ENCODE results near the gene TNIP1.

Gene TNIP1

DNA sequence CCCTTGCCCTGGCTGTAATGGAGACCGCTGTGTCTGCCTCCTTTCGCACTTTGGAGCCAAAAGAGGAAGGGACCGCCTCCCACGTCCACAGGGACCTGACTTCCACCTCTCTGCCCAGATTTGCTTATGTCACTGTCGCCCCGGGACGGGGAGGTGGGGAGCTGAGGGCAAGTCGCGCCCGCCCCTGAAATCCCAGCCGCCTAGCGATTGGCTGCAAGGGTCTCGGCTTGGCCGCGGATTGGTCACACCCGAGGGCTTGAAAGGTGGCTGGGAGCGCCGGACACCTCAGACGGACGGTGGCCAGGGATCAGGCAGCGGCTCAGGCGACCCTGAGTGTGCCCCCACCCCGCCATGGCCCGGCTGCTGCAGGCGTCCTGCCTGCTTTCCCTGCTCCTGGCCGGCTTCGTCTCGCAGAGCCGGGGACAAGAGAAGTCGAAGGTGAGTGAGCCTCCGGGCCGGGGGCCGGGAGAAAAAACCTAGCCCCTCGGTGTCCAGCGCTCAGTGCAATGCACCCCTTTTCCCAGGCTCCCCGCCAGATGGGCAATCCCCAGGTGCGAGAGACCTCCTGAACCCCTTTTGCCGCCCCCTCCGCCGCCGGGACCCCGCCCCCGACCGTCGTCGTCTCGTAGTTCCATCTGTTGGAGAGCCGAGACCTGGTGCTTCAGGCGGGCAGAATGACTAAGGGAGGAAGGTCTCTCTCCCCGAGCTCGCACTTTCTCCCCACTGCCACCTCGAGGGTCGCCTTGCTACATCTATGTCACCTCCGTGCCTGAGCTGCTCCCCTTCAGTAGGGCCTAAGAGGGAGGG lies 60.3 kb downstream of the TNIP1 start, which contains the start of gene GPX3:
GPX3 (plus strand) TSS at position 288 of the 807 bp plus-strand sequence; CDS start at position 352, 64 bp downstream.
- peak; percentile 26 for DNase-seq (ENCODE audit: low spot score)

DNA sequence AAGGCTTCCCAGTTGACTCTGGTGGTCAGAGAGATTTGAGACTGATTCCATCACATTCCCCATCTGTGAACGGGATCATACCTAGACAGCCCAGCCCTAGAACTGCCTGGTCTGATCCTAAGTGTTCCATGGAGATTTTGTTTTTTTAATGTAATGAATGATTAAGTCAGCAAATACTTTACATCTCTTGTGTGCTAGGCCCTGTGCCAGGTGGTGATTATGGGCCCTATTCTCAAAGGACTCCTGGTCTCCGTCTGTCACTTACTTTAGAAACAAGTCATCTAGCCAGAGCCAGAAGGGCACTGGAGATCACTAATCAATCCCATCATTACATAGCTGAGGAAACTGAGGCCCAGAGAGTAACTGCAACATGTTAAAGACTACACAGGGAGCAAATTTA lies 61.5 kb downstream of the TNIP1 start:
- no peak for DNase-seq (ENCODE audit: low spot score)

DNA sequence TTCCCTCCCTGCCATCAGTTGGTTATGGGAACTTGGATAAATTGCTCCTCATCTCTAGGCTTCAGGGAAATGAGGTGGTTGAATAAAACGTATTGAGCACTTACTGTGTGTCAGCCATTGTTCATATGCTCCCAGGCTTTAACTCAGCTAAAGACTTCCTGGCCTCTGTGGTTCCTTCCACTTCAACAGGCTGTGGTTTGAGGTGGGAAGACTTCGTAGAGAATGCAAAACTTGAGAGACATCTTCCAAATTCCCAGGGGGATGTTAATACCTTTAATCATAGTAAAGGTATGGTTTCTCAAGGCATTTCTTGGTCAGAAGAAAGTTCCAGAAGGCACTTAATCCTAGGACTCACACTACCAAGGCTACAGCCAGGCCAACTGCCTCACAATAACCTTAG lies 62.0 kb downstream of the TNIP1 start:
- no peak for DNase-seq (ENCODE audit: low spot score)

- no peak for DNase-seq (ENCODE audit: low spot score)
Measured at GRCh38 chr5:151017897-151018296, 62.9 kb downstream of the TNIP1 start.

DNA sequence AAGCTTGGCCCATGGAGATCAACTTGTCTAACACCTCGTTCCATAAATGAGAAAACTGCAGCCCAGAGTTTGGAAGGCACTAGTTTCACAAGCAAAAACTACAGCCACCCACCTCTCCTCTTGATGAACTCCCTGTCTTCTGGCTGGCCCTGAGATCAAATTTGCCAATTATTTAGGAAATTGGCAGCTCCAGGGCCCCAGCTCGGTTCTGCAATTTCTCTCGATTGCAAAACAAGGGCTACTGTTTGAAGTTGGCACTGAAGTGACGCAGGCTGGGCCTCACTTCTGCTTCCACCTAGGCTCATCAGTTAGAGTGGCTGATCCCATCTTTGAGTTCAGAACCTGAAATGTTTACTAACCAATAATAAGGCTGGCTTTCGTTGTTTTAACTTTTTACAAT lies 64.1 kb downstream of the TNIP1 start:
- no peak for DNase-seq (ENCODE audit: low spot score)

- no peak for DNase-seq (ENCODE audit: low spot score)
Measured at GRCh38 chr5:151015974-151016587, 64.8 kb downstream of the TNIP1 start.

- DNase-seq (ENCODE audit: low spot score): no peak
Measured at GRCh38 chr5:151014680-151015343, 66.0 kb downstream of the TNIP1 start.

DNA sequence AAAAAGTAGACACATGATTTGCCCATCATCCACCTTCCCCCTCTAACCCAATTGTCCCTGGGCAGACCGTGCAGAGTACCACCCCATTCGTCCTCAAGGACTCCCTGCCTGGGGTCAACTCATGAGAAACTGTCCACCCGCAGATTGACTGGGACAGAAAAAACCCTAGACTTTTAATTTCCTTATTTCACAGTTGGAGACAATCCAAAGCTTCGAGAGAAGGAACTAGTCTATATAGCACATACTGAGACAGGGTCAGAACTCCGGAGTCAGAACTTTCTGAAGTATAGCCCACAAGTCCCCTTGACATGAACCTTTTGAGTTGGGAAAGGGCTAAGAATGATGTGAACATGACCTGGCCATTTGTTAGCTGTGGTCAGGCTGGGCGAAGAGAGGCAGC lies 68.0 kb downstream of the TNIP1 start:
- no peak for DNase-seq (ENCODE audit: low spot score)

- DNase-seq (ENCODE audit: low spot score): no peak
Measured at GRCh38 chr5:151008906-151009305, 71.9 kb downstream of the TNIP1 start.

DNA sequence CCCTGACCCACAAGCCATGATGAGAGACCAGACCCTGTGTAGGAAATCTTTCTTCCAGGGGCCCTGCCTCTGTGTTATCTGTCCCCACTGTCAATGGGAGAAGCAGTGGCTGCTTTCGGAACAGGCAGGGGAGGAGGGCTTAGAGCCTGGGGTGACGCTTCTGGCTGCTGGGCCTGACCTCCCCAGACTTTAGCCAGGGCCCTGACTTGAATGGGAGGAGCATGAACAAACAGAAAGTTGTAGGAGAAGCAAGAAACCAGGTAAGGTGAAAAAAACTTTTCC lies 72.7 kb downstream of the TNIP1 start:
- DNase-seq (ENCODE audit: low spot score): no peak

DNA sequence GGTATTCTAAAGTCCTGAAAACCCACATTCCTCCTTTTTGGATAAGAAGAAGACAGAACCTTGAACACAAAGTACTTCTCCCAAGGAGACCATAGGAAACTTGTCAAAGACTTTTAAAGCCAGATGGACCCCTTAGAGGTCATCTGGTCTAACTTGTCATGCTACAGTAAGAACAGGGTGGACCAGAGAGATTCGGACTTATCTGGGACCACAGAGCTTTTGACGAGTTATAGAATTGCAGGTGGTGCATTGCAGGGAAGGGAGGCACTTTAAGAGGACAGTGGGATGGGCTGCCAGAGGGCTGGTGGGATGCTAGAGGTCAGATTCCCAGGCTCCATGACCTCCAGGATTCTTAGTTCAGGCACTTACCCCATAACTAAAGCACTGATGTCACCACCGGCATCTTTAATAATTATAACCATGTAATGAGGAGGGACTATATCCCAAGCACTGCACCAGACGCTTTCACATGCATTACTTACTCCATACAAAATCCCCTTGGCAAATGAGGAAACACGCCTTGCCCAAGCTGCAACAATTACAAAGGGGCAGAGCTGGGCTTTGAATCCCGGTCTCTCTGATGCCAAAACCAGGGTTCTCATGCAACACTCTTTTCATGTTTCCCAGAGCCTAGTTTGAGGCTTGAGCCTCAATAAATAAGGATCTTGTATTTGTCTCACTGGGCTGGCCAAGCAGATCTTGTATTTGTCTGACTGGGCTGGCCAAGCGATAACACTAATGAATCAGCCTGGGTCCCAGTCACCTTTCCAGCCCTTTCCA lies 73.2 kb downstream of the TNIP1 start:
- no peak for DNase-seq (ENCODE audit: low spot score)

DNA sequence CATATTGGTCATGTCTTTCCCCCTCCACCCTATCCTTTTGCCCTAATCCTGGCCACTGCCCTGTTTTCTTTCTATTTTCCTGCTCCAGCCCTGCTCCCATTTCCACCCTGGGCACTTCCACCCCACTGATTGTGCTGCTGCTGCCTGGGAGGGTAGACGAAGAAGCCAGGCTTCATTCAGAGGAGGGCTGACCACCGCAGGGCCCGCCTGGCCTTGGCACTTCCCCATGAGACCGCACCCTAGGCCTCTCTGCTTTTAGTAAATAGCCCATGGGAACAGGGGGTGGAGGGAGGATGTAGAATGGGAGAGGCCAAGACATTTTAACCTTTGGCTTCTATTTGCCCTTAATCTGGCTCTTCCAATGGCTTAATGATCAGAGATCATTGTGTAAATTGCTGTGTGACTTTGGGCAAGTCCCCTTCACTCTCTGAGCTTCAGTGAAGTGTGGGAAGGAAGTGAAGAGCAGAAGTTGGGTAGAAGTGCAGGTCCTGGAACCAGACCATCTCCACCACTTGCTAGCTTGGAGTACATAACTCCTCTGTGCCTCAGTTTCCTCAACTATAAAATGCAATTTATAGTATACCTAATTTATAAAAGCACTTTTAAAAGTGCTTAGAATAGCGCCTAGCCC lies 74.0 kb downstream of the TNIP1 start:
- DNase-seq (ENCODE audit: low spot score): no peak

DNA sequence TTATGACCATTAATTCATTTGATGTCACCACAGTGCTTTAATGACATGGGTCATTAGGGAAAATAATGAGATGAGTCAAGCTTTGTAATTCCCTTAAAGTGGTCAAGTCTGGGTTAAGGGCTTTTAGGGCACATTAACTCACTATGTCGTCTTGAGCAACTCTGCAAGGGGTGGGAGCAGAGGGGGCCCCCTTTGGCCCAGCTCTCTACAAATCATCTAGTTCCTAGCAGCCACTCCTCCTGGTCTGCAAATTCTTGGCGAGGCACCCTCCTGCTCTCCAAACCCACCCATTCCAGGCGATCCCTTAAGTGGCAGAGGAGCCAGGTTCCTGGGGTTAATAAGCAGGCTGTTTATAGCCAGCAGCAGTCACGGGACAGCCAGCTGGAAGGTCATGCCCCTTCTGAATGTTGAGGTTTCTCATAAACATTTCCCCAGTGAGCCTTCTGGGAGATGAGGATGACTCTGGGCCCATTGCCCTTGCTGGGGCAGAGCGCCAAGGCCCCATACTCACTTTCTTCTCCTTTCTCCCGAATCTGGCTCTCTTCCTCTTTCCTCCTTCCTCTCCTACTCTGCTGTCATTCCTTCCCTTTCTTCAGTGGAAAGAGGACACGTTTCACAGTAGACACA lies 74.8 kb downstream of the TNIP1 start:
- no peak for DNase-seq (ENCODE audit: low spot score)

DNA sequence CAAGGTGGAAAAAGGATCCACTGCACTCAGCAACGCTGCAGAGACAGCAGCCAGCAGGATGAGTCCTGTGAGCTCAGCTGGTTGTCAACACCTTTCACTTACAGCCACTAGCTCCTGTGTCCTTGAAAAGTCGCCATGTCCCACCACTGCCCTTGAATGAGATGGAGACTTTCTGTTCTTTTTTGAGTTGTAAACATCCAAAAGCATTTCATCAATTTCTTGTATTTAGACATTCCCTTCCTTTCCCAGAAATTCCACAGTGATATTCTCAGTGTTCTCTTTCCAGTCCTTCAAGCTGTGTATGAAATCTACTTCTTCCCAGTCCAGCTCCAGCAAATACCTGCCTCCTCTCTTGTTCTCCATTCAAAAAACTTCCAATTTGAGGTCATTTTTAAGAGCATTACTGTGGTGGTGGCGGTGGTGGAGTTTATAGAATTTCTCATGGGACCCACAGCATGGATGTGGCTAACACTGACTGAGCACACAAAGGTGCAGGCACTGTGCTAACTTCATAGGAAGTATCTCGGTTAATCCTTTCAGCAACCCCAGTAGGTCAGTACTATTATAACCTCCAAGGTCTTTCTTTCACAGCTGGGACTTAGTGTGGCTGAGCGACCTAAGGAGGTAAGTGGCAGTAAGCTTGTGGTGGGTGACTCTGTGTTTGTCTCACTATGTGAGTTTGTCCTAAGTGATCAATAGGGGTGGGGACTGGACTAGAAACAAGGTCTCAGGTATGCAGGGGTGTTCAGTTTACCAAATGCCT lies 75.5 kb downstream of the TNIP1 start:
- DNase-seq (ENCODE audit: low spot score): no peak

DNA sequence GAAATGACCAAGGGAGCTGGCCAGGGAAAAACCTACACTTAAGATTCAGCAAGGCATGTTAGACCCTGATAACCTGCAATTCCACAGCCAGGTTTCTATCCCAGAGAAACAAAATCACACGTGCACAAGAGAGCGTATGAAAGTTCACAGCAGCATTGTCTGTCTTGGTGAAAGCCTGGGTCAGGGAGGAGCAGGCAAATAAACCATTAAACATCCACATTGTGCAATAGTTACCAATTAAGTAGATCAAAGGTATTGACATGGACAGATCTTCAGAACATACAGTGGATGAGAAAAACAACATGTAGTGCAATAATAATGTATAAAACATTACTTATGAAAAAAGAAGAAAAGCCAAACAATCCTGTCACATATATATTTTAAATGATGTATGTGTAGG lies 76.3 kb downstream of the TNIP1 start:
- DNase-seq (ENCODE audit: low spot score): no peak

DNA sequence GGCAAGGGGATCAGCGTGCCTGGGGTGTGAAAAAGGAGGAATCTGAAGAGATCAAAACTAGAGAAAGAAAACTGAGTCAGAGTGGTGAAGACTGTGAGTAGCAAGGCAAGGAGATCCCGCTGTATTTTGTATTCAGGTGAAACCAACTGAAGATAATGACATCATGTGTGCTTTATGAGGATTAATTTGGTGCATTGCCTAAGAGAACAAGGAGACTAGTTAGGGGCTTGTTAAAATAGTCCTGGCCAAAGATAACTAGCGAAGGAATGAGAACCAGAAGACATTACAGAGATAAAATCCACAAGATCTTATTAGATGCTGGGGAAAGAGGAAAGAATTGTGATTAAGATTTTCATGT lies 77.4 kb downstream of the TNIP1 start:
- no peak for DNase-seq (ENCODE audit: low spot score)

DNA sequence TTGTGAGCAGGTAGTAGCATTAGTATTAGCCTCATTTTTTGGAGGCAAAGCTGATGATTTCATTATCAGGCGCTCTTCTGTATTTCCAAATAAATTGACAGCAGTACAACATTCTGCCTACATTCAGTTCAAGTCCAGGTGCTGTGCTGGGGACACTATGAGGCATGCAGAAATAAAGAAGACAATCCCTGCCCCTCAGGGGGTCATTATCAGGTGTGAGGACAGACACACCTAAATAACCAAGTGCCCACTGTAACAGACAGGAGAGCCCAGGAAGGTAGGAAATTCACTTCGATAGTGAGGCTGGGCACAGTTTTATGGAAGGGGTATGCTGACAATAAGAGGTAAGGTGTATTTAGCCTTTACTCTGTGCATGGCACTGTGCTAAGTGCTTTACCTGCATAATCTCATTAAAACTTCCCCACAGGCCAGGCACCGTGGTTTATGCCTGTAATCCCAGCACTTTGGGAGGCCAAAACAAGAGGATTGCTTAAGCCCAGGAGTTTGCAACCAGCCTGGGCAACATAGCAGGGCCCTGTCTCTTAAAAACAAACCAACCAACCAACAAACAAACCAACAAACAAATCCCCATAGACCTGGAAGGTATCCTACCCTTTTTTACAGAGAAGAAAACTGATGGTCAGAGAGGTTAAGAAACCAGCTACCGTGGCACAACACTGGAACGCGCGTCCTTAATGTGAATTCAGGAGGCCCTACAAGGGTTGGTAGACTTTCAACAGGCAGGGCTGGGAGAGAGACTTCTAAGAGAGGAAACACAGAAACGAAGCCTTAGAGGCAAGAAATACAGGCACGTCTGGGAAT lies 77.9 kb downstream of the TNIP1 start:
- no peak for DNase-seq (ENCODE audit: low spot score)

DNA sequence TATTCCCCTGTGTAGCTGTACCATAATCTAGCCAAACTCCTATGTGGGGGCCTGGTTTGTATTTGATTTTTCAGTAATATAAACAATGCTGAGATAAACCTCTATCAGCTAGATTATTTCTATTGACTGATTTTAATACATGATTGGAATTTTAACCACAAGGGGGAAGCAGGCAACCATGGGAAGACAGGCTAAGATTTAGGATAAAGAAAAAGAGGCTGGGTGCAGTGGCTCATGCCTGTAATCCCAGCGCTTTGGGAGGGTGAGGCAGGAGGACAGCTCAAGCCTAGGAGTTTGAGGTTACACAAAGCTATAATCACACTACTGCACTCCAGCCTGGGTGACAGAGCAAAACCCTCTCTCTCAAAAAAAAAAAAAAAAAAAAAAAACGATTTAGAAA lies 78.6 kb downstream of the TNIP1 start:
- no peak for DNase-seq (ENCODE audit: low spot score)

DNA sequence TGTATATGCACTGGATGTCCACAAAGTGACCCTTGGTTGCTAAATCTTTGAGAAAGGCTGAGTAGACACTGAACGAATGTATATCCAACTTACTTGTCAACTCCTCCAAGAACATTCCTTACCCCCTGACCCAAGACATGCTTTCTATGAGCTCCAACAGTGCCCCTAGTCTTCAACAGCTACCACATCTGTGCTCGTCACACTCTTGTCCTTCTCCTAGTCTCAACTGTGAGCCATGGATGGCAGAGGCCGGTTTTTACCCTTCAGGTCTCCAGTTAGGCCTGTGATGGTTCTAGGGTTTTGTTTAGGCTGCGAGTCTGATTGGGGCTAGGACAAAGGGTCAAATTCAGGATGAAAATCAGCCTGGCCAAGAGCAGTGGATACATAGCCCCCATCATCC lies 79.4 kb downstream of the TNIP1 start:
- no peak for DNase-seq (ENCODE audit: low spot score)

Measured in CD4-positive, alpha-beta T cell treated with Interleukin-15 for 4 hours (primary cell).